Measurements from ENCODE around the gene SCN3B.

Gene SCN3B

GRCh38 chr11:123594921-123595320 is 59.5 kb downstream of the SCN3B start:
- H3K4me3 ChIP-seq (ENCODE audit: low read length) = no peak overlapping the region
- no peak for TF ChIP-seq ZNF274 (IDR thresholded peaks at IDR 0.05; ENCODE audit: low read depth, low read length)

DNA sequence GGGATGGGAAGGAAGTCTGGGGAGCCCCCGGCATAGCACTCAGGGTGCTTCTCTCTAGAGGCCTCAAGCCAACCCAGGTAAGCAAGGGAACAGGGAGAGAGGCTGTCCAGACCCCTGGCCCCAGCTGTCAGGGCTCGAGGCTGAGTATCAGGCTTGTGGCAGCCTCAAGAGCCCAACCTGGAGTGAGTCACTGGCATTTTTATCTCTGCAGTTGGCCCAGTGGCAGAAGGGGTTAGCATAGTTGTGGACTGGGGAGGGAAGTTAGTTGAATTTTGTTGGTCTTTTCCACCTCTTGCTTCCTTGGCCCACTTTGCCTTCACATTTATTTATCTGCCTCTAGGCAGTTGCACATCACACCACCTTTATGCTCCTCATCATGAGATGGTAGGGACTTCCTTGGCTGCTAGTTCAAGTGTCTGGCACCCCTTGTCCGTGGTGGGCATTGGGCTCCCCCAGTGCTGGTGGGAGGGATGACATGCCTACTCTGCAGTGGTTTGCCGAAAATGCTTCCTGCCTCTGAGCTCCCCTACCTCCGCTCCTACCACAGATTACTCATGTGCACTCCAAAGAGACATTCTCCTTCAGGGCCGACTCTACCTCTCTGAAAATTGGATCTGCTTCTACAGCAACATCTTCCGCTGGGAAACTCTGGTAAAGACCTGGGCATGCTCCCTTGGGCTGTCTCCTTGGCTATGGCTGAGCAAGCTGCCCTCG is 60.1 kb downstream of the SCN3B start:
- no peak overlapping the region for H3K4me3 ChIP-seq (ENCODE audit: low read length)
- no peak for TF ChIP-seq ZNF274 (IDR thresholded peaks at IDR 0.05; ENCODE audit: low read depth, low read length)

DNA sequence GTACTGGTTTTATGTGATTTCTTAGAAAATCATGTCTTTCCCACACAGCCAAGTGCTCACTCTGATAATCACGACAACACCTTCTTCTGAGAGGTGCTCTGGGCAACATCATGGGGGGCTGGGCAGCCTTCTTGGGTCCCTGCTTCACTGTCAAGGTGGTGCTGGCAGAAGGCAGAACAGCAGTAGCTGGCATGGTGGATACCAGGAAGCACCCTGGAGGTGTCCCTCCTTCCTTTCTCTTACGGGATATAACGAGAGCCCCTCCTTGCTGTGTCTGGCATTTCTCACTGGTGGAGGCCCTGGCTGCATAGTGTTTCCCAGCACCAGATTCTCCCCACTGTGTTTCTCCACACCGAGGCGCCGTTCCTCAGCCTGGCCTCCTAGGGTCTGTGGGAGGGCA is 60.9 kb downstream of the SCN3B start:
- TF ChIP-seq ZNF274 (IDR thresholded peaks at IDR 0.05; ENCODE audit: low read depth, low read length) = no peak
- no peak overlapping the region for H3K4me3 ChIP-seq (ENCODE audit: low read length)

- H3K4me3 ChIP-seq (ENCODE audit: low read length) = no peak overlapping the region
- no peak for TF ChIP-seq ZNF274 (IDR thresholded peaks at IDR 0.05; ENCODE audit: low read depth, low read length)
Measured at GRCh38 chr11:123590296-123590912, 64.0 kb downstream of the SCN3B start.

DNA sequence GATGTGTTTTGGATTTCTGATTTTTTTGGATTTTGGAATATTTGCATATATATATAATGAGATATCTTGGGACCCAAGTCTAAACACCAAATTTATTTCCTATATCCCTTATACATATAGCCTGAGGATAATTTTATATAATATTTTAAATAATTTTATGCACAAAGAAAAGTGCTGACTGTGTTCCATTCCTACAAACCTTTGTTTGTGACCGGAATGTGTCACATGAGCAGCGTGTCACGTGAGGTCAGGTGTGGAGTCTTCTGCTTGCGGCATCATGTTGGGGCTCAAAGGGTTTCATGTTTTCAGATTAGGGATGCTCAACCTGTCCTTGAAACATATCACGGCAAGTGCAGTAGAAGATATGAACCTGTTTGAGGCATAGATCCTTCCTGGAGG is 65.6 kb downstream of the SCN3B start:
- H3K4me3 ChIP-seq (ENCODE audit: low read length) = no peak overlapping the region
- no peak for TF ChIP-seq ZNF274 (IDR thresholded peaks at IDR 0.05; ENCODE audit: low read depth, low read length)

DNA sequence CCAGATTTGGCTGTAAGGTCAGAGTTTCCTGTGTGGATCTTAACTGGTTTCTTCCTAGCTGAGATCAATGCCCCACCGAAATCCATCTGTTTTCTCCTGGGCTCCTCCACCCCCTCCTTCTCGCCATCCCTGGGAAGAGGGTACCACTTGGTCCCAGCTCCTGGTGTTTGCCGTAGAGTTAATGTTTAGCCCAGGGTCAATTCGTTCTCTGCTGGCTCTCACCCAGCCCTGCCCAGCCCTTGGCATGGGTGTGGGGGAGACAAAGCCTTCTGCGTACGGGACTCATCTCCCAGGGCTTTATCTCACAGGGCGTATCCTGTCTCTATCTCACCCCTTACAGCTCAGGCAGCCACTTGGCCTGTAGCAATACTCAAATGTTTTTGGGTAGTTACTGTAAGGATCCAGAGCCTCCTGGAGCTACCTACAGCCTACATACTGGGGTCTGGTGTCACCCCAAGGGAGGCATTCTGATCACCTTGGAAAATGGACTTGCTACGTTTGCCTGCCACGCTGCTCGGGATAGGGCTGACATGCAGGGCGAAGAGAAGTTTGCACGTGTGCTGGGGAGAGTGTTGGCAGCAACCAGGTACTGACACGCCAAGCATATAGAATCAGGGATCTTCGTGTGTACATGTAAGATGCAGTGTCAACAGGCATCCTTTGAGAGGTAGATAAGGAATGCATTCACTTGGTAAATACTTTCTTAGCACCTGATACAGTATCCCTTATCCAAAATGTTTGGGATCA is 66.1 kb downstream of the SCN3B start:
- no peak for TF ChIP-seq ZNF274 (IDR thresholded peaks at IDR 0.05; ENCODE audit: low read depth, low read length)
- no peak overlapping the region for H3K4me3 ChIP-seq (ENCODE audit: low read length)

- TF ChIP-seq ZNF274 (IDR thresholded peaks at IDR 0.05; ENCODE audit: low read depth, low read length) = no peak
- no peak overlapping the region for H3K4me3 ChIP-seq (ENCODE audit: low read length)
Measured at GRCh38 chr11:123587559-123587958, 66.9 kb downstream of the SCN3B start.

GRCh38 chr11:123587044-123587443 is 67.4 kb downstream of the SCN3B start:
- no peak overlapping the region for H3K4me3 ChIP-seq (ENCODE audit: low read length)

GRCh38 chr11:123586568-123586967 is 67.9 kb downstream of the SCN3B start:
- TF ChIP-seq ZNF274 (IDR thresholded peaks at IDR 0.05; ENCODE audit: low read depth, low read length) = no peak
- H3K4me3 ChIP-seq (ENCODE audit: low read length) = no peak overlapping the region

More at GRCh38 chr11:123587044-123587443, 67.4 kb downstream of the SCN3B start:
- no peak for TF ChIP-seq ZNF274 (IDR thresholded peaks at IDR 0.05; ENCODE audit: low read depth, low read length)

DNA sequence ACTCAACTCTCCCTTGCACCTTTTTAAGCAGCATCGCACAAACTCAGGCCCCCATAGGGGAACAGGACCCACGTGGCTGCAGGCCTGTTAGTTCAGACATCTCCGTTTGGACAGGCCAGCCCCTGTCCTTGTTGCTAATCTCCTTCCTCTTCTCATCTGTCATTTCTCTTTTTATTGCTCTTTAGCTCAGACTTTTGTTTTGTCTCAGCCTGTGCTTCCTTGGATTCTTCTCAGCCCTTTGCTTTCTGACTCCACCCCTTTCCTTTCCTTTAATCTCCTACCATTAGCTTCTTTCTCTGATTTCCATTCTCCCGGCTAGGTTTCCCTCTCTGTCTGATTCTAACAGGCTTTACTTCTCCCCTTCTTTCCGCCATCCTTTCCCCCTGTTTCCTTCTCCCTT is 68.7 kb downstream of the SCN3B start:
- no peak overlapping the region for H3K4me3 ChIP-seq (ENCODE audit: low read length)
- no peak for TF ChIP-seq ZNF274 (IDR thresholded peaks at IDR 0.05; ENCODE audit: low read depth, low read length)

GRCh38 chr11:123585206-123585605 is 69.2 kb downstream of the SCN3B start:
- no peak for TF ChIP-seq ZNF274 (IDR thresholded peaks at IDR 0.05; ENCODE audit: low read depth, low read length)
- no peak overlapping the region for H3K4me3 ChIP-seq (ENCODE audit: low read length)

GRCh38 chr11:123584737-123585136 is 69.7 kb downstream of the SCN3B start:
- no peak for TF ChIP-seq ZNF274 (IDR thresholded peaks at IDR 0.05; ENCODE audit: low read depth, low read length)
- H3K4me3 ChIP-seq (ENCODE audit: low read length) = no peak overlapping the region

DNA sequence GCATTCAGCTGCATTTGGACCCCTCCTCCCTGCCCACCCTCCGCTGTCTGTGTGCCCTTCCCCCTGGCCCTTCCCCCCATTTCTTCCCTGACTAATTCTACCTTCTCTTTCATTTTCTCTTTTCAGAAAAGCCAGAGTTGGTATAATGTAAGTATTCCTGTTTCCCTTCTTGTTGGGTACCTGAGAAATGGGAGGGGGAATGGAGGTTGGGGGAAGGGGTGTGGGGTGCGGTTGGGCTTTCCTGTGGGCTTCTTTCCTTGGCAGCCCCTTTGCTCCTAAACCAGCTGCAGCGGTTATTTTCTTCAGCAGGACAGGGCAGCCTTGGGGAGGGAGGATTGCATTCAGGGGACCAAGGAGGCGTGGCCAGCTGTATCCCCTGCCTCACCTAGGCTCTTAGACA is 70.2 kb downstream of the SCN3B start:
- H3K4me3 ChIP-seq (ENCODE audit: low read length) = no peak overlapping the region
- TF ChIP-seq ZNF274 (IDR thresholded peaks at IDR 0.05; ENCODE audit: low read depth, low read length) = no peak

GRCh38 chr11:123582992-123583504 is 71.4 kb downstream of the SCN3B start:
- H3K4me3 ChIP-seq (ENCODE audit: low read length) = no peak overlapping the region
- no peak for TF ChIP-seq ZNF274 (IDR thresholded peaks at IDR 0.05; ENCODE audit: low read depth, low read length)
